AG09319 (cell line): ENCODE results near the gene CDC27.
"Not testable (repeated sequence)": the region's sequence is repeated elsewhere in the genome, so short reads cannot be mapped to it uniquely, and the experiment has no call there.

Experiments used
- DNase-seq: peaks from one replicate; pipeline ENCODE4 v3.0.0-alpha.2; 2010; ENCODE audit warnings: low read depth; ENCODE audit errors: extremely low read depth
- CTCF ChIP-seq: IDR thresholded peaks from 2 replicates; pipeline ENCODE4 v1.5.1; 2011; ENCODE audit warnings: low read depth, mild to moderate bottlenecking, inconsistent platforms, low read length, moderate library complexity

The CDC27 gene

DNA sequence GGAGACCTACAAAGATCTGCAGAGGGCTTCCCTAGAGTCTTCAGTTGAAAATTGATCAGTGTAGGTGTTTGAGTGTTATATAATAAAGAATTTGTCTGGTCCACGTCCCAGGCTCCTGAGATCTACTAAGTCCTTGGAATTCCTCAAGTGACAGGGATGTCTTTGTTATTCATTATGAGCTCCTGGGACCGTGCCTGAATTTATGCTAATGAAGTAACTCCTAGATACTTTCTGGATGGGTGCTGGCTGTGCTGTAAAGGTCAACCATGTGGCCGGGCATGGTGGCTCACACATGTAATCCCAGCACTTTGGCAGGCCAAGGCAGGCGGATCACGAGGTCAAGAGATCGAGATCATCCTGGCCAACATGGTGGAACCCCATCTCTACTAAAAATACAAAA, 43.7 kb downstream of the CDC27 start:
- no peak for TF ChIP-seq CTCF
- DNase-seq = no peak

- DNase-seq = no peak
- TF ChIP-seq CTCF = no peak
These were observed 53.9 kb downstream of the CDC27 start for GRCh38 chr17:47135235-47135634.

- DNase-seq = not testable (repeated sequence)
These were observed 54.7 kb downstream of the CDC27 start for GRCh38 chr17:47134354-47134753.

DNA sequence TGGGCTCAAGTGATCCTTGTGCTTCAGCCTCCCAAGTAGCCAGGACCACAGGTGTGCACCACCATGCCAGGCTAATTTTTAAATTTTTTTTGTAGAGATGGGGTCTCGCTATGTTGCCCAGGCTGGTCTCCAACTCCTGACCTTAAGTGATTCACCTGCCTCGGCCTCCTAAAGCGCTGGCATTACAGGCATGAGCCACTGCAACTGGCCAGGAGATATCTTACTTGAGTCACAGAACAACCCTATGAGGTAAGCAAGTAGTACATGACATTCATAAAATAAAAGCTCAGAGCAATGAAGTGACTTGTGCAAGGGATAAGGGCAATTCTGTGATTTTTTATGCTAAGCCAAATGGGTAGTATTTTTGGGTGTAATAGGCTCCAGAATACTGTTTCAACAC, 57.3 kb downstream of the CDC27 start:
- DNase-seq = no peak
- TF ChIP-seq CTCF = no peak

- DNase-seq = not testable (repeated sequence)
These were observed 62.3 kb downstream of the CDC27 start for GRCh38 chr17:47126835-47127234.

DNA sequence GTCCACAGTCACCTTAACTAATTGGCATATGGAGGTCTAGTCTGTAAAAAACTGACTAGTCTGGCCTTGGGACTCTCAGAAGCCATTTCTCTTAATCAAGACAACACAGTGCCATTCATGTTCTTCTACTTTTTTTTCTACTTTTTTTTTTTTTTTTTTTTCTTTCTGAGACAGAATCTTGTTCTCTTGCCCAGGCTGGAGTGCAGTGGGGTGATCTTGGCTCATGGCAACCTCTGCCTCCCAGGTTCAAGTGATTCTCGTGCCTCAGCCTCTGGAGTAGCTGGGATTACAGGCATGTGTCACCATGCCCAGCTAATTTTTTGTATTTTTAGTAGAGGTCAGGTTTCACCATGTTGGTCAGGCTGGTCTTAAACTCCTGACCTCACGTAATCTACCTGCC, 65.8 kb downstream of the CDC27 start:
- DNase-seq = not testable (repeated sequence)

DNA sequence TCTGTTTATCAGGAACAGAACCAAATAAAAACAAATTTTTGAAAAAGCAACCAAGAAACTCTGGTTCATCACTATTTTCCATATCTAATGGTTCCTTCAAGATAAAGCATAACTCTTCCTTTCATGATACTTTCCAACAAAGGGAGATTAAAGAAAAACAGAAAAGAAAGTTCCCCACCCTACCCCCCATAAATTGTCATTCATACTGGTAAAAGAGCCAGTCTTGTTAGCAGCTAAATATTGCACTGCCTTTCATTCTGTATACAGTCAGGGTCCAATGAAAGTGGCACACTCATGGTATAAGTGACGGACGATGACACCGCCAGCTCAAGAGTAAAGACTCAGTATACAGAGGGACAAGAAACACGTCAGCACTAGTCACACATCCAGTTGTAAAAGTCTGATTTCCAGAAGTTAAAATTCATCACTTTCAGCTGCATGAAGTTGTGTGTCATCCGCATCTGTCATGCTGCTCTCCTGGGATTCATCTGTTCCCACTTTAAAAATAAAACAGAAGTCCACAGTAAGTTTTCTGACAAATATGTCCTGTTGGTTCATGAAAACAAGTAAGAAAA, 68.5 kb downstream of the CDC27 start:
- TF ChIP-seq CTCF = no peak
- DNase-seq = no peak

- peak; percentile 10 for DNase-seq
- TF ChIP-seq CTCF = no peak
These were observed 69.2 kb downstream of the CDC27 start for GRCh38 chr17:47119746-47120520.

DNA sequence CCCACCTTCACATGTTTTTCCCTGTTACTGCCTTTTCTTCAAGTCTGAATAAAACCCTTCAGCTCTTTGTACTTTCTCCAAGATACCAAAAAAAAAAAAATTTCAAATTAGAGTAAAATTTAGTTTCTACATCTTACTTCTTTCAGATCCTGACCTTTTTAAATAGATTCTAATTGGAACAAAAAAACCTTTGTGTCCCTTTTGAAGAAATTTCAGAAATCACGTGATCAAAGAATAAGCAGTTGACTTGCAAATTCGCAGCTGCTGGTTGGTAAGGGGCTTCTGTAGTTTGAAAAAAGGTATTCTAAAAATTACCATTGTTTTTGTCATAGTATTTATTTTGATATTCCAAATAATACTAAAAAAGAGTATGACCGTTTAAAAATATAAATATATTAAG, 71.7 kb downstream of the CDC27 start:
- no peak for TF ChIP-seq CTCF

More for the DNA sequence above, 71.7 kb downstream of the CDC27 start:
- no peak for DNase-seq
